ENCODE results near the gene AUTS2.

DNA sequence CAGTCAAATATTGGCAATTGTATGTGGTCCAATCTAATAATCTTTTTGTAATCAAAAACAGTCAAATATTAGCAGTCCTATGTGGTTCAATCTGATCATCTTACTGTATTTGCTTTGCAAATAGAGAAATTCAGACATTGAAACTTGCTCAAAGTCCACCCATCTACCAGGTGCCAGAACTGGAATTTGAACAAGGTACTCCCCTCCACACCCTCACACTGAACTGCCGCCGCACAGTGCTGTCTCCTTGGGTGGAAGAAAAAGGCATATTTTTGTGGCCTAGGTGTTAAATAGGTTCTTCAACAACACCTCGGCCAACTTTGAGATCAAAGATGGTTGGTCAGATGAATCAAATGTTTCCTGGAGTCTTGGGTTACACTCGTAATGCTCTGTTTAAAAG lies 989.5 kb downstream of the AUTS2 start:
- TF ChIP-seq CXXC5 (CRISPR knock-in tag; IDR thresholded peaks at IDR 0.05) (no peak), ELF1 (tag; IDR thresholded peaks at IDR 0.05) (no peak), TEAD4 (IDR thresholded peaks at IDR 0.05; ENCODE audit: low read length) (no peak), TEAD4 (CRISPR knock-in tag; IDR thresholded peaks at IDR 0.05; ENCODE audit: borderline replicate concordance) (no peak), KAT7 (CRISPR knock-in tag; IDR thresholded peaks at IDR 0.05; ENCODE audit: borderline replicate concordance) (no peak), KDM1A (IDR thresholded peaks at IDR 0.05) (no peak), HNRNPUL1 (IDR thresholded peaks at IDR 0.05; ENCODE audit: low read length) (no peak), GATAD2A (IDR thresholded peaks at IDR 0.05) (no peak), EZH2 (IDR thresholded peaks at IDR 0.05; ENCODE audit: borderline replicate concordance, low read depth, low read length) (no peak), YY1 (IDR thresholded peaks at IDR 0.05; ENCODE audit: borderline replicate concordance in 1 of 3, control insufficient read depth in 1 of 3, extremely low read depth in 1 of 3, insufficient read depth in 3 of 3, insufficient read length in 1 of 3, insufficient replicate concordance in 2 of 3, low read depth in 1 of 3, low read length in 2 of 3) (no peak), CHD1 (IDR thresholded peaks at IDR 0.05; ENCODE audit: low read length) (no peak)
- TF ChIP-seq, protein P1, sequence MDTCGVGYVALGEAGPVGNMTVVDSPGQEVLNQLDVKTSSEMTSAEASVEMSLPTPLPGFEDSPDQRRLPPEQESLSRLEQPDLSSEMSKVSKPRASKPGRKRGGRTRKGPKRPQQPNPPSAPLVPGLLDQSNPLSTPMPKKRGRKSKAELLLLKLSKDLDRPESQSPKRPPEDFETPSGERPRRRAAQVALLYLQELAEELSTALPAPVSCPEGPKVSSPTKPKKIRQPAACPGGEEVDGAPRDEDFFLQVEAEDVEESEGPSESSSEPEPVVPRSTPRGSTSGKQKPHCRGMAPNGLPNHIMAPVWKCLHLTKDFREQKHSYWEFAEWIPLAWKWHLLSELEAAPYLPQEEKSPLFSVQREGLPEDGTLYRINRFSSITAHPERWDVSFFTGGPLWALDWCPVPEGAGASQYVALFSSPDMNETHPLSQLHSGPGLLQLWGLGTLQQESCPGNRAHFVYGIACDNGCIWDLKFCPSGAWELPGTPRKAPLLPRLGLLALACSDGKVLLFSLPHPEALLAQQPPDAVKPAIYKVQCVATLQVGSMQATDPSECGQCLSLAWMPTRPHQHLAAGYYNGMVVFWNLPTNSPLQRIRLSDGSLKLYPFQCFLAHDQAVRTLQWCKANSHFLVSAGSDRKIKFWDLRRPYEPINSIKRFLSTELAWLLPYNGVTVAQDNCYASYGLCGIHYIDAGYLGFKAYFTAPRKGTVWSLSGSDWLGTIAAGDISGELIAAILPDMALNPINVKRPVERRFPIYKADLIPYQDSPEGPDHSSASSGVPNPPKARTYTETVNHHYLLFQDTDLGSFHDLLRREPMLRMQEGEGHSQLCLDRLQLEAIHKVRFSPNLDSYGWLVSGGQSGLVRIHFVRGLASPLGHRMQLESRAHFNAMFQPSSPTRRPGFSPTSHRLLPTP (IDR thresholded peaks at IDR 0.05; ENCODE audit: borderline replicate concordance, extremely low read depth, insufficient read length), result no peak
